ENCODE data around the gene DGKA. TPM values are rescaled to one million over a fixed set of nuclear protein-coding genes. Genes with fewer than 3 reads are reported as not detected.

The DGKA gene
- total RNA-seq, 1 donor from 2014 or later: 29.0 TPM

- Histone ChIP-seq H3K27me3 (no peaks in the 10 kb centered on the region), H3K9me3 (no peaks in the 10 kb centered on the region), H3K4me3 (no peak overlapping the region), H3K36me3 (no peaks in the 10 kb centered on the region), H3K27ac (no peak overlapping the region), H3K4me1 (peaks cover 30% of the 10 kb centered on the region)
- ATAC-seq (no peak), DNase-seq (no peak)
- TF ChIP-seq, protein P1, sequence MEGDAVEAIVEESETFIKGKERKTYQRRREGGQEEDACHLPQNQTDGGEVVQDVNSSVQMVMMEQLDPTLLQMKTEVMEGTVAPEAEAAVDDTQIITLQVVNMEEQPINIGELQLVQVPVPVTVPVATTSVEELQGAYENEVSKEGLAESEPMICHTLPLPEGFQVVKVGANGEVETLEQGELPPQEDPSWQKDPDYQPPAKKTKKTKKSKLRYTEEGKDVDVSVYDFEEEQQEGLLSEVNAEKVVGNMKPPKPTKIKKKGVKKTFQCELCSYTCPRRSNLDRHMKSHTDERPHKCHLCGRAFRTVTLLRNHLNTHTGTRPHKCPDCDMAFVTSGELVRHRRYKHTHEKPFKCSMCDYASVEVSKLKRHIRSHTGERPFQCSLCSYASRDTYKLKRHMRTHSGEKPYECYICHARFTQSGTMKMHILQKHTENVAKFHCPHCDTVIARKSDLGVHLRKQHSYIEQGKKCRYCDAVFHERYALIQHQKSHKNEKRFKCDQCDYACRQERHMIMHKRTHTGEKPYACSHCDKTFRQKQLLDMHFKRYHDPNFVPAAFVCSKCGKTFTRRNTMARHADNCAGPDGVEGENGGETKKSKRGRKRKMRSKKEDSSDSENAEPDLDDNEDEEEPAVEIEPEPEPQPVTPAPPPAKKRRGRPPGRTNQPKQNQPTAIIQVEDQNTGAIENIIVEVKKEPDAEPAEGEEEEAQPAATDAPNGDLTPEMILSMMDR (IDR thresholded peaks at IDR 0.05): no peak
- intact Hi-C loops (cut with DNase I): no loop called here
Observed at GRCh38 chr12:55970775-55971174, 39.8 kb downstream of the DGKA start.

- peak overlapping the region; percentile 67 for H3K4me3 ChIP-seq
- H3K9me3 ChIP-seq: no peaks in the 10 kb centered on the region
- peaks cover 6% of the 10 kb centered on the region for H3K36me3 ChIP-seq
- no peaks in the 10 kb centered on the region for H3K27me3 ChIP-seq
- intact Hi-C loops (cut with DNase I): no loop called here
- DNase-seq: no peak
- peak; percentile 7 for ATAC-seq
- TF ChIP-seq, protein P1 (IDR thresholded peaks at IDR 0.05): no peak
- peak overlapping the region; percentile 91 for H3K27ac ChIP-seq
- peaks cover 35% of the 10 kb centered on the region for H3K4me1 ChIP-seq
Observed at GRCh38 chr12:55972042-55972441, 41.1 kb downstream of the DGKA start.

- peak overlapping the region; percentile 67 for H3K4me3 ChIP-seq
- intact Hi-C loops (cut with DNase I): no loop called here
- TF ChIP-seq, protein P1 (IDR thresholded peaks at IDR 0.05): no peak
Observed at GRCh38 chr12:55972456-55972855, 41.5 kb downstream of the DGKA start.

DNA sequence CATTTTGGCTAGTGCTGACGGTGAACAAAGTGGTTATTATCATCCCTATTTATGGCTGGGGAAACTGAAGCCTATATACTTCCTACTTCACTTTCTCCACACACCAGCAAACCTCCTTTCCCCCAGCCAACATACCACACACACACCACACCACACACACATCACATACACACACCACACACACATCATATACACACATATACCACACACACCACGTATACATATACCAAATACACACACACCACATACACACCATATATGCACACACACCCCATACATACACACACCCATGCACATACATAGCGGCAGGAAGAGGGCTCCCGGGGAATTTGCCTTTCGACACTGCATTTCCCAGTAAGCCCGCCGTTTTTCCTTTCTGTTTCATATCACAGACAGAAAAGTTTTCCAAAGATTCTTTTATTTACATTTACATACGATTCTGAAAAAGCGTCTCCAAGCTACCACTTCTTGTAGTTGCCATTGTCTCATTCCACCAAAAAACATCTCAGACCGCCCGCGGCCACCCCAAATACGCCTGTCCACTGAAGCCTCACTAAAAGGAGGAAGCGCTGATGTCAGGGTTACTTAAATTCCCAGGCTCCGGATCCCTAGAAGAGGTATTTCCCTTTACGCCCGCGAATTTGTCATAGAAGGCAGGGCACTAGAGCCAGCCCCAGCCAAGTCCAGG lies 42.1 kb downstream of the DGKA start:
- ATAC-seq (no peak), DNase-seq (no peak)
- H3K9me3 ChIP-seq: no peaks in the 10 kb centered on the region
- intact Hi-C loops (cut with DNase I): no loop called here
- TF ChIP-seq, protein P1 (IDR thresholded peaks at IDR 0.05): no peak
- H3K27me3 ChIP-seq: no peaks in the 10 kb centered on the region
- H3K4me1 ChIP-seq: peaks cover 33% of the 10 kb centered on the region
- H3K4me3 ChIP-seq: peak overlapping the region; percentile 67
- H3K27ac ChIP-seq: peak overlapping the region; percentile 91
- H3K36me3 ChIP-seq: peaks cover 6% of the 10 kb centered on the region

More at GRCh38 chr12:55972456-55972855, 41.5 kb downstream of the DGKA start:
- Histone ChIP-seq H3K36me3 (peaks cover 6% of the 10 kb centered on the region), H3K27ac (peak overlapping the region; percentile 91), H3K27me3 (no peaks in the 10 kb centered on the region), H3K4me1 (peaks cover 33% of the 10 kb centered on the region), H3K9me3 (no peaks in the 10 kb centered on the region)
- ATAC-seq: no peak
- DNase-seq: no peak

GRCh38 chr12:55973599-55974307 lies 42.8 kb downstream of the DGKA start, which contains the start of gene RAB5B:
TSS of gene RAB5B (plus strand) at chr12:55974078. CDS start at chr12:55986961, 12,883 bp downstream.
- TF ChIP-seq, protein P1 (IDR thresholded peaks at IDR 0.05): peak; percentile 38
- peaks cover 33% of the 10 kb centered on the region for H3K4me1 ChIP-seq

More at GRCh38 chr12:55973599-55974307, 42.8 kb downstream of the DGKA start, which contains the start of gene RAB5B:
- Histone ChIP-seq H3K27ac (peak within 1 kb of the TSS; percentile 96), H3K27me3 (no peaks in the 10 kb centered on the region), H3K36me3 (peaks cover 6% of the 10 kb centered on the region), H3K4me3 (peak within 1 kb of the TSS; percentile 93), H3K9me3 (no peaks in the 10 kb centered on the region)
- intact Hi-C loops (cut with DNase I): no loop called here
- ATAC-seq (peak; percentile 94), DNase-seq (peak; percentile 99)

Measured in upper lobe of right lung (tissue), 1 donor.